H9 (cell line): ENCODE results near the gene DIPK1C. TPM values are rescaled to one million over a fixed set of nuclear protein-coding genes. Genes with fewer than 3 reads are reported as not detected.

Source experiments
- DNase-seq: peaks from one replicate; pipeline ENCODE4 v3.0.0-alpha.2; 2017
- H2AFZ ChIP-seq: one replicate; pipeline ENCODE4 v1.6.1; 2013; ENCODE audit warnings: mild to moderate bottlenecking, low read length, control low read depth, moderate library complexity
- H2AK5ac ChIP-seq: 2 replicates; pipeline ENCODE4 v1.6.1; 2013; ENCODE audit warnings: low read length, control low read depth, mixed read lengths; ENCODE audit not compliant: insufficient read length
- H2BK120ac ChIP-seq: one replicate; pipeline ENCODE4 v1.6.1; 2013; ENCODE audit warnings: low read depth, mild to moderate bottlenecking, low read length, control low read depth, inconsistent platforms; ENCODE audit not compliant: poor library complexity, severe bottlenecking
- H2BK12ac ChIP-seq: 2 replicates; pipeline ENCODE4 v1.6.1; 2013; ENCODE audit warnings: low read length, control low read depth, mixed read lengths, low read depth; ENCODE audit not compliant: insufficient read length
- H2BK15ac ChIP-seq: 2 replicates; pipeline ENCODE4 v1.6.1; 2013; ENCODE audit warnings: low read depth, low read length, control low read depth
- H2BK20ac ChIP-seq: one replicate; pipeline ENCODE4 v1.6.1; 2013; ENCODE audit warnings: low read depth, mild to moderate bottlenecking, low read length, control low read depth, inconsistent platforms; ENCODE audit not compliant: poor library complexity, severe bottlenecking
- H2BK5ac ChIP-seq: 2 replicates; pipeline ENCODE4 v1.6.1; 2013; ENCODE audit warnings: low read length, control low read depth, mixed read lengths; ENCODE audit not compliant: insufficient read length
- H3K14ac ChIP-seq: 2 replicates; pipeline ENCODE4 v1.6.1; 2013; ENCODE audit warnings: low read length, control low read depth; ENCODE audit not compliant: insufficient read depth
- H3K18ac ChIP-seq: 2 replicates; pipeline ENCODE4 v1.6.1; 2013; ENCODE audit warnings: low read depth, mild to moderate bottlenecking, mixed read lengths, low read length, control low read depth; ENCODE audit not compliant: insufficient read length
- H3K23ac ChIP-seq: 2 replicates; pipeline ENCODE4 v1.6.1; 2013; ENCODE audit warnings: low read length, control low read depth, mixed read lengths, low read depth; ENCODE audit not compliant: insufficient read length
- H3K23me2 ChIP-seq: 2 replicates; pipeline ENCODE4 v1.6.1; 2013; ENCODE audit warnings: low read depth, mild to moderate bottlenecking, mixed read lengths, low read length, control low read depth; ENCODE audit not compliant: insufficient read length, poor library complexity, severe bottlenecking
- H3K27ac ChIP-seq: 2 replicates; pipeline ENCODE4 v1.5.1; 2013; ENCODE audit warnings: low read length, control low read depth, mixed read lengths, low read depth; ENCODE audit not compliant: insufficient read length
- H3K27me3 ChIP-seq: 2 replicates; pipeline ENCODE4 v1.6.1; 2013; ENCODE audit warnings: low read length, control low read depth, inconsistent platforms; ENCODE audit not compliant: insufficient read depth
- H3K4ac ChIP-seq: 2 replicates; pipeline ENCODE4 v1.6.1; 2013; ENCODE audit warnings: low read depth, mild to moderate bottlenecking, control low read depth, inconsistent platforms, low read length, moderate library complexity
- H3K4me1 ChIP-seq: 2 replicates; pipeline ENCODE4 v1.6.1; 2013; ENCODE audit warnings: low read length, control low read depth, inconsistent platforms; ENCODE audit not compliant: insufficient read depth
- H3K4me2 ChIP-seq: 2 replicates; pipeline ENCODE4 v1.6.1; 2013; ENCODE audit warnings: low read length, control low read depth, mixed read lengths; ENCODE audit not compliant: insufficient read length, insufficient read depth
- H3K56ac ChIP-seq: 2 replicates; pipeline ENCODE4 v1.6.1; 2013; ENCODE audit warnings: low read depth, mild to moderate bottlenecking, mixed read lengths, low read length, control low read depth; ENCODE audit not compliant: insufficient read length
- H3K79me1 ChIP-seq: 2 replicates; pipeline ENCODE4 v1.6.1; 2013; ENCODE audit warnings: low read depth, mild to moderate bottlenecking, moderate library complexity, low read length, control low read depth, inconsistent platforms; ENCODE audit not compliant: insufficient read depth, poor library complexity, severe bottlenecking
- H3K79me2 ChIP-seq: 2 replicates; pipeline ENCODE4 v1.6.1; 2013; ENCODE audit warnings: low read length, control low read depth, inconsistent platforms; ENCODE audit not compliant: insufficient read depth
- H3K9ac ChIP-seq: 2 replicates; pipeline ENCODE4 v1.6.1; 2013; ENCODE audit warnings: low read length, control low read depth, mixed read lengths; ENCODE audit not compliant: insufficient read length; ENCODE audit errors: extremely low read depth
- H3K9me3 ChIP-seq: one replicate; pipeline ENCODE4 v1.6.1; 2013; ENCODE audit warnings: low read depth, low read length, inconsistent platforms; ENCODE audit not compliant: control insufficient read depth
- H3T11ph ChIP-seq: one replicate; pipeline ENCODE4 v1.6.1; 2013; ENCODE audit warnings: mild to moderate bottlenecking, low read length, control low read depth, inconsistent platforms
- H4K20me1 ChIP-seq: one replicate; pipeline ENCODE4 v1.6.1; 2013; ENCODE audit not compliant: control insufficient read depth, insufficient read length, insufficient read depth
- H4K5ac ChIP-seq: 2 replicates; pipeline ENCODE4 v1.6.1; 2013; ENCODE audit warnings: low read depth, mild to moderate bottlenecking, mixed read lengths, low read length, control low read depth; ENCODE audit not compliant: insufficient read length
- H4K8ac ChIP-seq: replicated peaks from 2 replicates; pipeline ENCODE4 v1.6.1; 2013; ENCODE audit warnings: low read length, control low read depth, mixed read lengths, low read depth; ENCODE audit not compliant: insufficient read length
- H4K91ac ChIP-seq: 2 replicates; pipeline ENCODE4 v1.6.1; 2013; ENCODE audit warnings: low read depth, mild to moderate bottlenecking, moderate library complexity, mixed read lengths, low read length, control low read depth; ENCODE audit not compliant: insufficient read length
- H3K27ac Mint-ChIP-seq, 3 experiments: 2 replicates in 2 of 3; 3 replicates in 1 of 3; pipeline ENCODE4 v1.8.0; 2020 to 2021; ENCODE audit warnings: mixed read lengths in 3 of 3, mild to moderate bottlenecking in 1 of 3, moderate library complexity in 1 of 3
- H3K27me3 Mint-ChIP-seq: 2 replicates; pipeline ENCODE4 v1.8.0; 2021; ENCODE audit warnings: low read depth, mild to moderate bottlenecking, moderate library complexity, mixed read lengths
- H3K36me3 Mint-ChIP-seq, 3 experiments: 2 replicates in 2 of 3; 3 replicates in 1 of 3; pipeline ENCODE4 v1.8.0; 2020 to 2021; ENCODE audit warnings: low read depth in 3 of 3, mixed read lengths in 3 of 3; ENCODE audit not compliant: insufficient read depth in 1 of 3
- H3K4me1 Mint-ChIP-seq, 2 experiments: 2 replicates each; pipeline ENCODE4 v1.8.0; 2020; ENCODE audit warnings: mixed read lengths in 2 of 2
- H3K4me3 Mint-ChIP-seq, 2 experiments: 2 replicates in 1 of 2; 3 replicates in 1 of 2; pipeline ENCODE4 v1.8.0; 2020 to 2021; ENCODE audit warnings: mild to moderate bottlenecking in 2 of 2, mixed read lengths in 2 of 2, moderate library complexity in 1 of 2
- H3K9me3 Mint-ChIP-seq, 2 experiments: 2 replicates in 1 of 2; 3 replicates in 1 of 2; pipeline ENCODE4 v1.8.0; 2020; ENCODE audit warnings: mild to moderate bottlenecking in 2 of 2, mixed read lengths in 2 of 2, moderate library complexity in 1 of 2
- CTCF ChIP-seq: fragments of 200-600 bp; sonication (generic); conservative IDR thresholded peaks from 3 replicates; pipeline ENCODE4 v1.8.0; 2021; ENCODE audit warnings: antibody characterized with exemption, mild to moderate bottlenecking
- WGBS: extraction: QIAGEN DNeasy Blood & Tissue Kit; methylation state at CpG from one replicate; pipeline ENCODE4 v1.1.7; 2013; ENCODE audit warnings: missing lambda C conversion rate, low lambda C conversion rate, mixed read lengths; ENCODE audit not compliant: insufficient read length; ENCODE audit errors: extremely low coverage; 5-methylcytosine and 5-hydroxymethylcytosine counted together
- total RNA-seq: library from RNA; stranded (reverse); gene quantifications from 2 replicates; pipeline ENCODE4 v1.2.1, GENCODE V29; 2021

The DIPK1C gene
- total RNA-seq, 1 experiment from 2014 or later = not detected

- Histone ChIP-seq H2BK12ac (no peak overlapping the region), H2BK20ac (no peak overlapping the region), H2BK120ac (no peak overlapping the region), H2BK5ac (no peak overlapping the region), H3K79me1 (no peaks in the 10 kb centered on the region), H3K23ac (no peak overlapping the region), H2AK5ac (no peak overlapping the region), H3K18ac (no peak overlapping the region), H4K20me1 (no peaks in the 10 kb centered on the region), H3K79me2 (no peaks in the 10 kb centered on the region), H3K9ac (no peak overlapping the region), H3T11ph (no peak overlapping the region), H3K4ac (no peak overlapping the region), H3K27ac (no peak overlapping the region), H3K4me1 (no peaks in the 10 kb centered on the region; the same call in 1 of the 2 replicates), H3K23me2 (no peaks in the 10 kb centered on the region), H2BK15ac (no peak overlapping the region), H3K9me3 (no peaks in the 10 kb centered on the region), H4K91ac (no peak overlapping the region), H3K56ac (no peak overlapping the region), H3K4me2 (no peak overlapping the region), H4K8ac (no peak overlapping the region), H4K5ac (no peak overlapping the region), H2AFZ (no peak overlapping the region), H3K14ac (no peak overlapping the region), H3K27me3 (no peaks in the 10 kb centered on the region)
- TF ChIP-seq CTCF = no peak
- no peak for DNase-seq
- Mint-ChIP-seq H3K9me3 (no peaks in the 10 kb centered on the region), H3K27me3 (no peaks in the 10 kb centered on the region; the same call in 1 of the 2 replicates), H3K4me1 (peaks cover 10 to 12% of the 10 kb centered on the region in 2 experiments), H3K36me3 (no peaks in the 10 kb centered on the region), H3K27ac (no peak overlapping the region; a peak in 2 of 7 replicates), H3K4me3 (no peak overlapping the region)
- no CpG with 5 or more reads among the region's 21 CpGs for WGBS
These were observed 44.8 kb downstream of the DIPK1C start for GRCh38 chr18:74412116-74412880.
